Measurements from ENCODE around the gene SLC25A22.

DNA sequence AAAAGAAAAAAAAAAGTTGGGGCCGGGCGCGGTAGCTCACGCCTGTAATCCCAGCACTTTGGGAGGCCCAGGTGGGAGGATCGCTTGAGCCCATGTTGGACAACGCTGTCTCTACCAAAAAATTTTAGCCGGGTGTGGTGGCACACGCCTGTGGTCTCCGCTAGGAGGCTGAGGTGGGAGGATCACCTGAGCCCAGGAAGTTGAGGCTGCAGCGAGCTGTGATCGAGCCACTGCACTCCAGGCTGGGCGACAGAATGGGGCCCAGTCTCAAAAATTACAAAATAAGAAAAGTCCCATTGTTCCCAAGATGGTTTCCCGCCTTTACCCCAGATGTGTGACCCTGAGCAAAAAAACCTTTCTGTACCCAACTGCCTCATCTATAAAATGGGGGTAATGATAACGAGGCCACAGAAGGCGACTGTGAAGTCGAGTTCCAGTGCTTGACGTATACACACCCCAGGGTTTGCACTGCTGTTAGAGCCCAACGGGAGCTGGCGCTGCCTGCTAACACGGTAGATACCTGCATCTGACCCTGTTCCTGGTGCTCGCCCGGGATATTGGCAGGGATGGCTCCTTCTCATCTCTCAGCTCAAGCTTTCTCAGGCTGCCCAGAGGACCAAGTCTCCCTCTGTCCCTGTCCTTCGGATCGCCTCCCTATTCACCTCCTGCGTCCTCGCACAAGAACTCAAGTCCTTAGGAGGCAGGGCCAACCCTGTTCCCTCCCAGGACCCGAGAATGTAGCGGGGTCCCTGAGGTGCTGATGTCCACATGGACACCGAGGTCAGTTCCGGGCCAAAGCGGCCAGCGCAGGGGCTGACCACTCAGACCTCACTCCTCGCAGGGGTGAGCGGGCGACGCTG lies 10.6 kb upstream of the SLC25A22 start:
- TF ChIP-seq, protein P1, sequence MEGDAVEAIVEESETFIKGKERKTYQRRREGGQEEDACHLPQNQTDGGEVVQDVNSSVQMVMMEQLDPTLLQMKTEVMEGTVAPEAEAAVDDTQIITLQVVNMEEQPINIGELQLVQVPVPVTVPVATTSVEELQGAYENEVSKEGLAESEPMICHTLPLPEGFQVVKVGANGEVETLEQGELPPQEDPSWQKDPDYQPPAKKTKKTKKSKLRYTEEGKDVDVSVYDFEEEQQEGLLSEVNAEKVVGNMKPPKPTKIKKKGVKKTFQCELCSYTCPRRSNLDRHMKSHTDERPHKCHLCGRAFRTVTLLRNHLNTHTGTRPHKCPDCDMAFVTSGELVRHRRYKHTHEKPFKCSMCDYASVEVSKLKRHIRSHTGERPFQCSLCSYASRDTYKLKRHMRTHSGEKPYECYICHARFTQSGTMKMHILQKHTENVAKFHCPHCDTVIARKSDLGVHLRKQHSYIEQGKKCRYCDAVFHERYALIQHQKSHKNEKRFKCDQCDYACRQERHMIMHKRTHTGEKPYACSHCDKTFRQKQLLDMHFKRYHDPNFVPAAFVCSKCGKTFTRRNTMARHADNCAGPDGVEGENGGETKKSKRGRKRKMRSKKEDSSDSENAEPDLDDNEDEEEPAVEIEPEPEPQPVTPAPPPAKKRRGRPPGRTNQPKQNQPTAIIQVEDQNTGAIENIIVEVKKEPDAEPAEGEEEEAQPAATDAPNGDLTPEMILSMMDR (IDR thresholded peaks at IDR 0.05; ENCODE audit: insufficient read depth, low read length, poor library complexity, severe bottlenecking), result no peak
- TF ChIP-seq EZH2phosphoT487 (conservative IDR thresholded peaks at IDR 0.05; ENCODE audit: low read length), result no peak
